ENCODE data around the gene FANCF. TPM values are rescaled to one million over a fixed set of nuclear protein-coding genes. Genes with fewer than 3 reads are reported as not detected.
A peak's percentile ranks its signal among the peaks of the same experiment; 100 is the strongest.

Gene FANCF, protein sequence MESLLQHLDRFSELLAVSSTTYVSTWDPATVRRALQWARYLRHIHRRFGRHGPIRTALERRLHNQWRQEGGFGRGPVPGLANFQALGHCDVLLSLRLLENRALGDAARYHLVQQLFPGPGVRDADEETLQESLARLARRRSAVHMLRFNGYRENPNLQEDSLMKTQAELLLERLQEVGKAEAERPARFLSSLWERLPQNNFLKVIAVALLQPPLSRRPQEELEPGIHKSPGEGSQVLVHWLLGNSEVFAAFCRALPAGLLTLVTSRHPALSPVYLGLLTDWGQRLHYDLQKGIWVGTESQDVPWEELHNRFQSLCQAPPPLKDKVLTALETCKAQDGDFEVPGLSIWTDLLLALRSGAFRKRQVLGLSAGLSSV
- total RNA-seq: 10 to 100 TPM; 11.3 to 14.8 TPM
- polyA plus RNA-seq (ENCODE audit: insufficient read depth, low read depth, low replicate concordance): 12.7 TPM
- long read RNA-seq, donor 1, transcript FANCF-201 (1 exons, 2,952 nt): major isoform, 37 of 37 reads
- long read RNA-seq, donor 1, partial matches to known transcripts: 0 of 37 reads
- long read RNA-seq, donor 1, other reads (novel, unspliced or antisense): 0 of 37 reads
- long read RNA-seq, donor 2, transcript FANCF-201 (1 exons, 2,952 nt): major isoform, 17 of 17 reads
- long read RNA-seq, donor 2, partial matches to known transcripts: 0 of 17 reads
- long read RNA-seq, donor 2, other reads (novel, unspliced or antisense): 0 of 17 reads

DNA sequence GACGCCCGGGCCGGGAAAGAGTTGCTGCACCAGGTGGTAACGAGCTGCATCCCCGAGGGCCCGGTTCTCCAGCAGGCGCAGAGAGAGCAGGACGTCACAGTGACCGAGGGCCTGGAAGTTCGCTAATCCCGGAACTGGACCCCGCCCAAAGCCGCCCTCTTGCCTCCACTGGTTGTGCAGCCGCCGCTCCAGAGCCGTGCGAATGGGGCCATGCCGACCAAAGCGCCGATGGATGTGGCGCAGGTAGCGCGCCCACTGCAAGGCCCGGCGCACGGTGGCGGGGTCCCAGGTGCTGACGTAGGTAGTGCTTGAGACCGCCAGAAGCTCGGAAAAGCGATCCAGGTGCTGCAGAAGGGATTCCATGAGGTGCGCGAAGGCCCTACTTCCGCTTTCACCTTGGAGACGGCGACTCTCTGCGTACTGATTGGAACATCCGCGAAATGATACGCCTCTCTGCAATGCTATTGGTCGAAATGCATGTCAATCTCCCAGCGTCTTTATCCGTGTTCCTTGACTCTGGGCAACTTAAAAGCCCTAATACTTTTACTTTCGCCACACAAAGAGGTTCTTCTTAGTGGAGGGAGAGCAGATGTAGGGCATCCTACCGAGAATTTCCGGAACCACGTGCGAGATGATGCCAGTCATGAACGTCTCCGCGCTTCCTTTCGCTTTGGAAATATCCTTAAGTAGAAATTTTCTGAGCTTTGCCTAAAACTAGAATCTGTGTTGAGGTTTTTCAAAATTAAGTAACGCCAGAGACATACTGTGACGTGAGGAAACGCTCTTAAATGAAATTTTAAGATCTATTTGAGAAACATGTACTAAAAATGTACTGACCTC lies at the start of gene FANCF:
TSS of gene FANCF (minus strand) at position 376 of the 840 bp plus-strand sequence. CDS start at position 363, 13 bp downstream.
- H3K9me3 ChIP-seq: no peaks in the 10 kb centered on the region
- H3K27ac ChIP-seq: peak within 1 kb of the TSS; percentile 82 to 86
- H3K36me3 ChIP-seq (ENCODE audit: low read depth, missing control alignments): no peaks in the 10 kb centered on the region
- no peak for TF ChIP-seq POLR2A (IDR thresholded peaks at IDR 0.05)
- DNase-seq: peak; percentile 98
- no peaks in the 10 kb centered on the region for H3K27me3 ChIP-seq
- H3K4me3 ChIP-seq: peak within 1 kb of the TSS; percentile 89
- WGBS, 2 donors: 0% methylated on average over 18 to 55 of the region's 55 CpGs
- intact Hi-C loops (cut with DNase I; ENCODE audit: low total_unique reads): no loop called here
- peaks cover 8% of the 10 kb centered on the region for H3K4me1 ChIP-seq

DNA sequence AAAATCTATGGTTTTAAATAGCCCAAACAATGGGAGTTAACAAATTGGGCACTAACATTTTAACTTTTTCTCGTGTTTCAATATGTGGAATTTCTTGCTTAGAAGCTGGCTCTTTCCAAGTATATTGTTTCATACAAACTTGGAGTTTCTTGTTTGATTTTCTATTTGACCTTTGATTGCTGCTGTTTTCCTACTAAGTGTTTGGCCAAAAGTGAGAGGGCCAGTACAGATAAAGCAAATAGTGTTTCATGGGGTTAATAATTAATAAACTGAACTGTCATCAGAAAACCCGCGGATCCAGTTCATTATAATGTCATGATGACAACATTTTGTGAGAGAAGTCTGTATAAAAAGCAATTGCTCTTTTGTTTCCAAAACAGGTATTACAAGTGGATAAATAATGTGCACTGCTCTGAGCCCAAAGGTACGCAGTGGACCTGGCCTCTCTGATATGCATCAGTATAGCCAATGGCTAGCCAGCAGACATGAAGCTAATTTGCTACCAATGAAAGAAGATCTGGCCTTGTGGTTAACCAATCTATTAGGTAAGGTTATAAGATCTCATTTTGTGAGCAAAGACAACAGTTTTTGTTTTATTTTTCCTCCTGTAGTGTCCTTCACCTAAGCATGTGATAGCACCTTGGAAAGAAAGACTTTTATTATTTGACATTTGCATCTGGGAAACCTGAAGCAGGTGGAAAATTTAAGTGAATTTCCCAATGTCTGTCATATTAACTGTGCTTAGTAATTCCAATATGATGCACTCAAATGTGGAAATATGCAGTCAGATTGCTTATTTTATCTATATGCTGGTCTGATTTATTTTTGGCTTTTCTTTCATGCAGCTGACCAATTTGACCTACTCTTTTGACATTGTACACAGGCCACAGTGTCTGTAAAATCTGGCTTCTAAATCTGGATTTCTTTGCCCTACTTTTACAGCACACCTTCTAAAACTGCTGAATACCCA lies 49.1 kb upstream of the FANCF start:
- H3K36me3 ChIP-seq (ENCODE audit: low read depth, missing control alignments): no peaks in the 10 kb centered on the region
- DNase-seq: no peak
- intact Hi-C loops (cut with DNase I; ENCODE audit: low total_unique reads): no loop called here
- no peak overlapping the region for H3K27ac ChIP-seq
- H3K27me3 ChIP-seq: no peaks in the 10 kb centered on the region
- no peaks in the 10 kb centered on the region for H3K9me3 ChIP-seq
- H3K4me1 ChIP-seq: no peaks in the 10 kb centered on the region
- WGBS, 2 donors: 92 to 97% methylated on average over 4 of the region's 4 CpGs
- no peak overlapping the region for H3K4me3 ChIP-seq
- TF ChIP-seq, protein P1, sequence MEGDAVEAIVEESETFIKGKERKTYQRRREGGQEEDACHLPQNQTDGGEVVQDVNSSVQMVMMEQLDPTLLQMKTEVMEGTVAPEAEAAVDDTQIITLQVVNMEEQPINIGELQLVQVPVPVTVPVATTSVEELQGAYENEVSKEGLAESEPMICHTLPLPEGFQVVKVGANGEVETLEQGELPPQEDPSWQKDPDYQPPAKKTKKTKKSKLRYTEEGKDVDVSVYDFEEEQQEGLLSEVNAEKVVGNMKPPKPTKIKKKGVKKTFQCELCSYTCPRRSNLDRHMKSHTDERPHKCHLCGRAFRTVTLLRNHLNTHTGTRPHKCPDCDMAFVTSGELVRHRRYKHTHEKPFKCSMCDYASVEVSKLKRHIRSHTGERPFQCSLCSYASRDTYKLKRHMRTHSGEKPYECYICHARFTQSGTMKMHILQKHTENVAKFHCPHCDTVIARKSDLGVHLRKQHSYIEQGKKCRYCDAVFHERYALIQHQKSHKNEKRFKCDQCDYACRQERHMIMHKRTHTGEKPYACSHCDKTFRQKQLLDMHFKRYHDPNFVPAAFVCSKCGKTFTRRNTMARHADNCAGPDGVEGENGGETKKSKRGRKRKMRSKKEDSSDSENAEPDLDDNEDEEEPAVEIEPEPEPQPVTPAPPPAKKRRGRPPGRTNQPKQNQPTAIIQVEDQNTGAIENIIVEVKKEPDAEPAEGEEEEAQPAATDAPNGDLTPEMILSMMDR (IDR thresholded peaks at IDR 0.05): no peak
- no peak for TF ChIP-seq POLR2A (IDR thresholded peaks at IDR 0.05)

DNA sequence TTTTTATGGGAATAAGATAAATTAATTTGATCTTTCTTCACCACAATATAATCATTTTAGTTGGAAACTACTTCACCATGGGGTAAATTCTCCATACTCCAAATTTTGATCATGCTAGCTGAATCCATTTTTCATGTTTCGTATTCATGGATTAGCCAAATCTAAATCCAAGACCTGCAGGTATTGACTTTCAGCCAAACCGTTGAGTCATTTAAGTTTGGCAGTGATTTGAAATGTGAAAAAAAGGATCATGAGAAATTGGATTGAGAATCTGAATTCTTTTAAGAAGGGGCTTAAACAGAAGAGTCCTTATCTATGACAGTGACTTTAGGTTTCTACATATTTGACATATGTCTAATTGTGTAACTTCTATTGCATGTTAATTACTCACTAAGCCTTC lies 46.1 kb upstream of the FANCF start:
- WGBS, 2 donors: 69 to 89% methylated on average over 2 of the region's 2 CpGs
- TF ChIP-seq, protein P1 (IDR thresholded peaks at IDR 0.05): no peak
- TF ChIP-seq POLR2A (IDR thresholded peaks at IDR 0.05): no peak
- Histone ChIP-seq H3K4me1 (peaks cover 4% of the 10 kb centered on the region), H3K9me3 (no peaks in the 10 kb centered on the region), H3K27ac (no peak overlapping the region), H3K4me3 (no peak overlapping the region), H3K36me3 (ENCODE audit: low read depth, missing control alignments) (no peaks in the 10 kb centered on the region), H3K27me3 (no peaks in the 10 kb centered on the region)
- no peak for DNase-seq
- intact Hi-C loops (cut with DNase I; ENCODE audit: low total_unique reads): no loop called here

DNA sequence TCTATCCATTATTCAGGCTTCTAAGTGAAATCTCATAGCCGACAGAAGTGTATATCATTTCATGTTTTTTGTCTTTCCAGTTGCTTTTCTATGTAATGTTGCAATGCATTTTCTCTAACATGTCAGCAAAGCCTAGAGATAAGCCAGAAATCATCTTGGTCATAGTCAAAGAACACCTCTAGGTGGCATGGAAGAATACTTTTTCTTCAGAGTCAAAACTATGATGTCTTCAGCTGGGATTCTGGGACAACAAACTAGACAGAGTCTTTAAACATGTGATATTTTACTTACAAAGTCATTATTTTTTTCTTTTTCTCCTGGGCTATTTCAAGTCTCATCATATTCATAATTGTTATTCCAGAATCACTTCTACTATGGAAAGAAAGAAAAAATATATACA lies 45.2 kb upstream of the FANCF start:
- 88 to 97% methylated on average over 1 of the region's 1 CpG for WGBS, 2 donors
- Histone ChIP-seq H3K27me3 (no peaks in the 10 kb centered on the region), H3K36me3 (ENCODE audit: low read depth, missing control alignments) (no peaks in the 10 kb centered on the region), H3K9me3 (no peaks in the 10 kb centered on the region), H3K27ac (no peak overlapping the region), H3K4me1 (peaks cover 8% of the 10 kb centered on the region), H3K4me3 (no peak overlapping the region)
- intact Hi-C loops (cut with DNase I; ENCODE audit: low total_unique reads): no loop called here
- no peak for DNase-seq
- TF ChIP-seq, protein P1 (IDR thresholded peaks at IDR 0.05): no peak
- TF ChIP-seq POLR2A (IDR thresholded peaks at IDR 0.05): no peak

Data from testis (tissue), 5 donors.